ENCODE data around the gene MAP3K4. TPM values are rescaled to one million over a fixed set of nuclear protein-coding genes. Genes with fewer than 3 reads are reported as not detected.

MAP3K4 gene
- total RNA-seq, 4 donors from 2014 or later, result 17.2 to 35.2 (median 23.7) TPM

DNA sequence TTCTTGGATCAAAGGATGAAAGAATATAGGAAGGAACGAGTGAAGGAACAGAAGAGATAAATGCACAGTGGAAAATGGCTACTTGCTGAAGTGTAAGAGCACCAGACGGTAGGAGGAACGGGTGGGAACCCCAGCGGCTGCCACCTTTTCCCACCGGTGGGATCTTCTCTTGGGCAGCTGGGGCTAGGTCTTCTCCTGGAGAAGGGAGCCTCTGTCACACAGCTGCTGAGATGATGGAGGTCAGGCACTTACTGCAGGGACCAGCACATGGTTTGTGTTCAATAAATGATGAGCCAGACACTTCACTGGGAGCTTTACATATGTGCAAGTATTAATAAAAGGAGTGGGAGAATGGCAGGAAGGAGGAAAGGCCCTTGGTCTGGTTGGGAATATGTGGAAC, 158.6 kb downstream of the MAP3K4 start:
- Histone ChIP-seq H3K27ac (no peak overlapping the region), H3K36me3 (no peaks in the 10 kb centered on the region), H3K27me3 (no peaks in the 10 kb centered on the region), H3K4me1 (no peaks in the 10 kb centered on the region), H3K4me3 (no peak overlapping the region), H3K9me3 (no peaks in the 10 kb centered on the region)
- 81 to 85% methylated on average over 3 to 5 of the region's 5 CpGs for WGBS, 2 donors (ENCODE audit: low coverage in 1 of 2)
- in situ Hi-C loops (cut with MboI; ENCODE audit: low pct_ligation_motif_present in 1 of 4, low pct_unique_long_range_greater_than_20kb in 1 of 4, low sequenced_read_pairs in 3 of 4) (loop anchor here in 1 of 4 donors (25.0 kb wide), 1 partner anchor 212 kb away; no protein-coding TSS in a partner anchor), intact Hi-C loops (cut with DNase I; ENCODE audit: low total_unique reads) (loop anchor here (10.0 kb wide), 1 partner anchor 215 kb away; no protein-coding TSS in a partner anchor)
- DNase-seq, result no peak
- TF ChIP-seq POLR2A (IDR thresholded peaks at IDR 0.05) (no peak), POLR2AphosphoS5 (IDR thresholded peaks at IDR 0.05) (no peak), EP300 (IDR thresholded peaks at IDR 0.05; ENCODE audit: low read depth) (no peak)
- TF ChIP-seq, protein P1, sequence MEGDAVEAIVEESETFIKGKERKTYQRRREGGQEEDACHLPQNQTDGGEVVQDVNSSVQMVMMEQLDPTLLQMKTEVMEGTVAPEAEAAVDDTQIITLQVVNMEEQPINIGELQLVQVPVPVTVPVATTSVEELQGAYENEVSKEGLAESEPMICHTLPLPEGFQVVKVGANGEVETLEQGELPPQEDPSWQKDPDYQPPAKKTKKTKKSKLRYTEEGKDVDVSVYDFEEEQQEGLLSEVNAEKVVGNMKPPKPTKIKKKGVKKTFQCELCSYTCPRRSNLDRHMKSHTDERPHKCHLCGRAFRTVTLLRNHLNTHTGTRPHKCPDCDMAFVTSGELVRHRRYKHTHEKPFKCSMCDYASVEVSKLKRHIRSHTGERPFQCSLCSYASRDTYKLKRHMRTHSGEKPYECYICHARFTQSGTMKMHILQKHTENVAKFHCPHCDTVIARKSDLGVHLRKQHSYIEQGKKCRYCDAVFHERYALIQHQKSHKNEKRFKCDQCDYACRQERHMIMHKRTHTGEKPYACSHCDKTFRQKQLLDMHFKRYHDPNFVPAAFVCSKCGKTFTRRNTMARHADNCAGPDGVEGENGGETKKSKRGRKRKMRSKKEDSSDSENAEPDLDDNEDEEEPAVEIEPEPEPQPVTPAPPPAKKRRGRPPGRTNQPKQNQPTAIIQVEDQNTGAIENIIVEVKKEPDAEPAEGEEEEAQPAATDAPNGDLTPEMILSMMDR (IDR thresholded peaks at IDR 0.05), result no peak

DNA sequence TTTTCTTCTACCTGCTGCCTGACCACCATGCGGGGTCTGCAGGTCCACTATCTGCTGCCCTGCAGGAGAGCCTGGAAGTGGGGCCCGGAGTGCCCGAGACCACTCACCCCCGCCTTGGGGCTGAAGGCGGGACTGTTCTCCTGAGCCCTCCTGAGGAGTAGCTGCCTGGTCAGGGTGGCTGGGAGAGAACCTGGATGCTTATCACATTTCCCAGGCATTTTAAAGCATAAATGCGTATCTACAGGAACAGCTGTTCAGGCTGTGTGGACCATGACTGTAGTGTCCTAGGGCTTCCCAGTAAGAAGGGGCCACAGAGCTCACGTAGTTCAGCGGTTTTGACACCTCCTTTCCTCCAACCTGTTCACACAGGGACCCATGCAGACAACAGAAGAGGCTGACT, 159.0 kb downstream of the MAP3K4 start:
- no peak for DNase-seq
- WGBS, 2 donors (ENCODE audit: low coverage in 1 of 2), result 97% methylated on average over 8 of the region's 8 CpGs; no CpG with 5 or more reads in 1 of the 2 donors
- Histone ChIP-seq H3K27me3 (no peaks in the 10 kb centered on the region), H3K4me3 (no peak overlapping the region), H3K4me1 (no peaks in the 10 kb centered on the region), H3K27ac (no peak overlapping the region), H3K36me3 (no peaks in the 10 kb centered on the region), H3K9me3 (no peaks in the 10 kb centered on the region)
- intact Hi-C loops (cut with DNase I; ENCODE audit: low total_unique reads), result loop anchor here (10.0 kb wide), 1 partner anchor 214 kb away; no protein-coding TSS in a partner anchor
- in situ Hi-C loops (cut with MboI; ENCODE audit: low pct_ligation_motif_present in 1 of 4, low pct_unique_long_range_greater_than_20kb in 1 of 4, low sequenced_read_pairs in 3 of 4), result loop anchor here in 1 of 4 donors (25.0 kb wide), 1 partner anchor 212 kb away; no protein-coding TSS in a partner anchor
- no peak for TF ChIP-seq POLR2A (IDR thresholded peaks at IDR 0.05)
- TF ChIP-seq POLR2AphosphoS5 (IDR thresholded peaks at IDR 0.05), result no peak
- no peak for TF ChIP-seq EP300 (IDR thresholded peaks at IDR 0.05; ENCODE audit: low read depth)
- TF ChIP-seq, protein P1 (IDR thresholded peaks at IDR 0.05), result no peak

DNA sequence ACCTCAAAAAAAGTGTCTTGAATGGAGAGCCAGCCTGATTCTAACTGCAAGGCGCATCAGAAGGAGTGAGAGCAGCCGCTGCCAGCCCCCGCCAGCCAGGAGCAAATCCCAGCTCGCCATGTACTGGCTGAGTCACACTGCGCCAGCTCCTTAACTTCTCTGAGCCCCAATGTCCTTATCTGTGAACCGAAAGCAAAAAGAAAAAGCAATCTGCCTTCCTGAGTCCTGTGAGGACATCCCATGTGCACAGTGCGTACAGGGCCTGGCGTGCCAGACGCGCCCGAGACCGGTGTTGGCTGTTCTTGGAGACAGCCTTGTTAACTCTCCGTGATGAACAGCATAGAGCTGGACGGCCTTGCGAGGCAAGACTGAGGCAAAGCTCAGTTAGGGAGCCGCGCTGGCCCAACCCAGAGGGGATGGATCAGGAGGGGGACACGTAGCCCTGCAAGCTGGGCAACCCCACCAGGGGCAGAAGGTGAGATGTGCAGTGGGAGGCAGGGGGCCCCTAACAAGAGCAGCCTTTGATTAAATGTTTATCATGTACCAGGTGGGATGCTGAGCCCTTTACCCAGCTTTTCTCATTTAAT, 159.6 kb downstream of the MAP3K4 start:
- Histone ChIP-seq H3K36me3 (no peaks in the 10 kb centered on the region), H3K27me3 (no peaks in the 10 kb centered on the region), H3K27ac (no peak overlapping the region), H3K4me1 (no peaks in the 10 kb centered on the region), H3K4me3 (no peak overlapping the region), H3K9me3 (no peaks in the 10 kb centered on the region)
- TF ChIP-seq, protein P1 (IDR thresholded peaks at IDR 0.05), result no peak
- no peak for TF ChIP-seq EP300 (IDR thresholded peaks at IDR 0.05; ENCODE audit: low read depth)
- no peak for TF ChIP-seq POLR2A (IDR thresholded peaks at IDR 0.05)
- TF ChIP-seq POLR2AphosphoS5 (IDR thresholded peaks at IDR 0.05), result no peak
- in situ Hi-C loops (cut with MboI; ENCODE audit: low pct_ligation_motif_present in 1 of 4, low pct_unique_long_range_greater_than_20kb in 1 of 4, low sequenced_read_pairs in 3 of 4), result loop anchor here in 1 of 4 donors (25.0 kb wide), 1 partner anchor 211 kb away; no protein-coding TSS in a partner anchor
- intact Hi-C loops (cut with DNase I; ENCODE audit: low total_unique reads), result loop anchor here (10.0 kb wide), 1 partner anchor 214 kb away; no protein-coding TSS in a partner anchor
- no peak for DNase-seq
- 90 to 92% methylated on average over 10 to 18 of the region's 18 CpGs for WGBS, 2 donors (ENCODE audit: low coverage in 1 of 2)

DNA sequence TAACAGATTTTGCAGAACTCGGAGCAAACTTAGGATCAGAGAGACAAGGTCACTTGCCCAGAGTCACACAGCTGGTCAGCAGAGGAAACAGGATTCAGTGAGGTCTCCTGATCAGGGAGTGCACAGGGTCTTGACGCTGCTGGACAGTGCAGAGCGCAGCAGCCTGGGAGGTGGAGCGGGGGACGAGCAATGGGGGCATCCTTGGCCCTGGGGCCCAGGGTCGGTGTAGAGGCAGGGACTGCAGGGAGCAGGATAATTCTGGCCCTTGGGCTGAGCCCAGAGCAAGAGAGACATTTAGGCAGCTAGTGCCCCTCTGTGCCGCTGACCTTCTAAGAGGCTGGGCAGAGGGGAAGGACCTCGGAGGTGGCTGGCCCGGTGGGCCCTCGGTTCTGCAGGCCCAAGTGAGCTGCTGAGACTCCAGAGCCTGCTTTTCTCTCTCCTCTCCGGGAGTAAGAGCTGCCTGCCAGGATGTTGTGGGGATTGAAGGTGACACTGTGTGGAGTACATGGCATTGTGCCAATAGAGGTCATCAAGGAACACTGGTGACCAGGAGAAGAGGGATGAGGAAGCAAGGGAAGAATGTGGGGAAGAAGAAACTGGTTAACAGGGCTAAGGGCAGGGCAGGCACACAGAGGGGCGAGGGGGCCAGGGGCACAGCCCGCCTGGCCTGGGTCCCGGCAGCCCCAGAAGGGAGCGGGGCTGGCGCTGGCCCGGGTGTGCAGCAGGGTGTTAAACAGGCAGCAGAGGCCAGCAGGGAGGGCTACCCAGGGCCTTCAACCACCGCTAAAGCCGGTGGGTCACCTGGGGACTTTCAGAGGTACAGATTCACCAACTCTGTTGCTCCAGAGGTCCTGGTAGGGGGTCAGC, 160.3 kb downstream of the MAP3K4 start:
- intact Hi-C loops (cut with DNase I; ENCODE audit: low total_unique reads) (loop anchor here (10.0 kb wide), 1 partner anchor 213 kb away; no protein-coding TSS in a partner anchor), in situ Hi-C loops (cut with MboI; ENCODE audit: low pct_ligation_motif_present in 1 of 4, low pct_unique_long_range_greater_than_20kb in 1 of 4, low sequenced_read_pairs in 3 of 4) (loop anchor here in 1 of 4 donors (25.0 kb wide), 1 partner anchor 210 kb away; no protein-coding TSS in a partner anchor)
- H3K27me3 ChIP-seq, result no peaks in the 10 kb centered on the region
- no peak for DNase-seq
- no peaks in the 10 kb centered on the region for H3K9me3 ChIP-seq
- no peak overlapping the region for H3K27ac ChIP-seq
- no peaks in the 10 kb centered on the region for H3K4me1 ChIP-seq
- TF ChIP-seq, protein P1 (IDR thresholded peaks at IDR 0.05), result no peak
- no peak for TF ChIP-seq POLR2A (IDR thresholded peaks at IDR 0.05)
- TF ChIP-seq POLR2AphosphoS5 (IDR thresholded peaks at IDR 0.05), result no peak
- no peak for TF ChIP-seq EP300 (IDR thresholded peaks at IDR 0.05; ENCODE audit: low read depth)
- no peak overlapping the region for H3K4me3 ChIP-seq
- WGBS, 2 donors (ENCODE audit: low coverage in 1 of 2), result 93 to 100% methylated on average over 1 to 19 of the region's 19 CpGs
- no peaks in the 10 kb centered on the region for H3K36me3 ChIP-seq
